Pancreas (tissue), 8 donors: Measurements from ENCODE around the gene ANAPC16. TPM values are rescaled to one million over a fixed set of nuclear protein-coding genes. Genes with fewer than 3 reads are reported as not detected.

Experiments used
- polyA plus RNA-seq, 2 donors: library from polyadenylated mRNA; stranded (reverse); fragments of 200-250 nt; gene quantifications; one replicate each; pipeline ENCODE4 v1.2.3, GENCODE V29; 2013
- total RNA-seq, 6 donors: library from RNA; stranded (reverse); fragmentation: NEBNext Ultra II Directional in 4 of 6; extraction: Animal tissue kit (Norgen Biotek cat#: 25700) in 4 of 6; gene quantifications; one replicate each; pipeline versions ENCODE4 v1.2.1 to v1.2.4, GENCODE V29; 2021 to 2023
- donor health status: healthy with polysubstance abuse.
- donor health status: DM: no; HTN: no; CAD: no; lungs with moderate emphysema.
- donor health status: DM: no; HTN: no; CAD: no.
- donor health status: Bipolar disorder and iron deficiency.
- donor health status: DM: yes; HTN: yes; CAD: no.
- donor health status: DM: no; HTN: no; CAD: no.
- donor health status: DM: no; HTN: no; CAD: no.
- donor health status: DM: yes; HTN: yes; CAD: no.

The ANAPC16 gene
- total and polyA plus RNA-seq, 8 donors = 52.4 to 153 (median 70.0) TPM

Other genes with a start within 250 kb of the ANAPC16 start
- gene SPOCK2, start 127.5 kb upstream of the ANAPC16 start, total RNA-seq = 1 to 10 TPM in 4 of 6 donors, under 1 TPM in 2; 0.59 to 2.1 (median 1.2) TPM
- 1 to 10 TPM; 1.8 to 2.0 TPM for gene SPOCK2, start 127.5 kb upstream of the ANAPC16 start, polyA plus RNA-seq
- gene ASCC1, start 264 bp downstream of the ANAPC16 start, total RNA-seq = 10 to 100 TPM; 11.7 to 26.0 (median 16.9) TPM
- 10 to 100 TPM in 1 of 2 donors, 1 to 10 TPM in 1; 5.4 to 10.5 TPM for gene ASCC1, start 264 bp downstream of the ANAPC16 start, polyA plus RNA-seq
- gene DDIT4, start 57.9 kb downstream of the ANAPC16 start, total RNA-seq = 1,000 to 10,000 TPM in 1 of 6 donors, 100 to 1,000 TPM in 3, 10 to 100 TPM in 2; 61.6 to 1,144 (median 191) TPM
- 100 to 1,000 TPM; 228 to 795 TPM for gene DDIT4, start 57.9 kb downstream of the ANAPC16 start, polyA plus RNA-seq
- 10 to 100 TPM; 14.6 to 19.7 (median 17.7) TPM for gene DNAJB12, start 138.9 kb downstream of the ANAPC16 start, total RNA-seq
- 10 to 100 TPM; 19.3 to 22.0 TPM for gene DNAJB12, start 138.9 kb downstream of the ANAPC16 start, polyA plus RNA-seq